ENCODE measurements around the gene IL1R2.
"Not testable (repeated sequence)": the region's sequence is repeated elsewhere in the genome, so short reads cannot be mapped to it uniquely, and the experiment has no call there.

Gene IL1R2

GRCh38 chr2:102000813-102001766, 9.3 kb downstream of the IL1R2 start:
- H3K4me3 ChIP-seq (ENCODE audit: low read length), result peak overlapping the region; percentile 43
- peaks cover 72% of the 10 kb centered on the region for H3K4me1 ChIP-seq (ENCODE audit: low read length)
- H3K9me3 ChIP-seq (ENCODE audit: insufficient read depth, low read length), result no peaks in the 10 kb centered on the region
- H2AFZ ChIP-seq (ENCODE audit: low read depth, low read length), result peak overlapping the region; percentile 70
- TF ChIP-seq EZH2phosphoT487 (IDR thresholded peaks at IDR 0.05; ENCODE audit: low read depth), result no peak
- no peak for TF ChIP-seq CTCF (IDR thresholded peaks at IDR 0.05; ENCODE audit: low read depth, low read length)
- H3K27ac ChIP-seq (ENCODE audit: low read length), result peak overlapping the region; percentile 97
- H3K27me3 ChIP-seq (ENCODE audit: low read depth, low read length), result no peaks in the 10 kb centered on the region
- H3K9ac ChIP-seq (ENCODE audit: low read length), result peak overlapping the region; percentile 64
- H3K79me2 ChIP-seq (ENCODE audit: low read length), result peaks cover 11% of the 10 kb centered on the region
- H3K4me2 ChIP-seq (ENCODE audit: low read length), result peak overlapping the region; percentile 71
- no peaks in the 10 kb centered on the region for H4K20me1 ChIP-seq (ENCODE audit: insufficient read depth, low read length)
- H3K36me3 ChIP-seq (replicated peaks; ENCODE audit: low read depth, low read length), result no peaks in the 10 kb centered on the region

DNA sequence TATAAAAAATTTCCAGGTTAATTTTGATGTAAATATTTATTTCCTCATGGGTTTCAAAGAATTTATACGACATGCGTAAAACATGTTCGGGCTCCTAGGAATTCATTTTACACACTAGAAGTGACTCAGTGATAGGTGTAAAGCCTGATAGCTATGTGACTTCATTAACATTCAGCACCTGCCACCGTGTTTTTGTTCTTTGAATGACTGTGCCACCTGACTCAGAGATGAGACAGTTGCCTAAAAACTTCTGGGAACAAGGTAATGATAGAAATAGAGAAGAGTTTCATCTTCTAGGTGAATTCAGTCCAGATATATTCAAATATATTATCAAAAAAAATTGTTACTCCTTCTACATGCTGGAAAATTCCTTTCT, 10.0 kb downstream of the IL1R2 start:
- peaks cover 79% of the 10 kb centered on the region for H3K4me1 ChIP-seq (ENCODE audit: low read length)
- peaks cover 11% of the 10 kb centered on the region for H3K79me2 ChIP-seq (ENCODE audit: low read length)
- no peaks in the 10 kb centered on the region for H3K27me3 ChIP-seq (ENCODE audit: low read depth, low read length)

GRCh38 chr2:102002228-102002627, 10.5 kb downstream of the IL1R2 start:
- Histone ChIP-seq H3K9ac (ENCODE audit: low read length) (peak overlapping the region; percentile 55; the same call in 1 of the 2 replicates), H4K20me1 (ENCODE audit: insufficient read depth, low read length) (no peaks in the 10 kb centered on the region), H3K4me3 (ENCODE audit: low read length) (peak overlapping the region; percentile 43), H2AFZ (ENCODE audit: low read depth, low read length) (no peak overlapping the region), H3K27ac (ENCODE audit: low read length) (peak overlapping the region; percentile 97), H3K4me2 (ENCODE audit: low read length) (peak overlapping the region; percentile 71), H3K36me3 (replicated peaks; ENCODE audit: low read depth, low read length) (no peaks in the 10 kb centered on the region), H3K4me1 (ENCODE audit: low read length) (peaks cover 82% of the 10 kb centered on the region), H3K27me3 (ENCODE audit: low read depth, low read length) (no peaks in the 10 kb centered on the region), H3K79me2 (ENCODE audit: low read length) (peaks cover 11% of the 10 kb centered on the region), H3K9me3 (ENCODE audit: insufficient read depth, low read length) (no peaks in the 10 kb centered on the region)
- no peak for TF ChIP-seq EZH2phosphoT487 (IDR thresholded peaks at IDR 0.05; ENCODE audit: low read depth)
- no peak for TF ChIP-seq CTCF (IDR thresholded peaks at IDR 0.05; ENCODE audit: low read depth, low read length)

More for the DNA sequence above, 10.0 kb downstream of the IL1R2 start:
- Histone ChIP-seq H3K4me2 (ENCODE audit: low read length) (peak overlapping the region; percentile 71), H3K27ac (ENCODE audit: low read length) (peak overlapping the region; percentile 97), H4K20me1 (ENCODE audit: insufficient read depth, low read length) (no peaks in the 10 kb centered on the region), H3K9me3 (ENCODE audit: insufficient read depth, low read length) (no peaks in the 10 kb centered on the region), H2AFZ (ENCODE audit: low read depth, low read length) (no peak overlapping the region; the same call in 1 of the 2 replicates), H3K9ac (ENCODE audit: low read length) (peak overlapping the region; percentile 64), H3K36me3 (replicated peaks; ENCODE audit: low read depth, low read length) (no peaks in the 10 kb centered on the region), H3K4me3 (ENCODE audit: low read length) (peak overlapping the region; percentile 43)
- no peak for TF ChIP-seq EZH2phosphoT487 (IDR thresholded peaks at IDR 0.05; ENCODE audit: low read depth)
- no peak for TF ChIP-seq CTCF (IDR thresholded peaks at IDR 0.05; ENCODE audit: low read depth, low read length)

- H4K20me1 ChIP-seq (ENCODE audit: insufficient read depth, low read length), result not testable (repeated sequence)
Observed at GRCh38 chr2:102002909-102003308, 11.1 kb downstream of the IL1R2 start.

More at GRCh38 chr2:102002909-102003308, 11.1 kb downstream of the IL1R2 start:
- not testable (repeated sequence) for H3K9ac ChIP-seq (ENCODE audit: low read length); H3K27ac ChIP-seq (ENCODE audit: low read length); H3K27me3 ChIP-seq (ENCODE audit: low read depth, low read length); H2AFZ ChIP-seq (ENCODE audit: low read depth, low read length); H3K9me3 ChIP-seq (ENCODE audit: insufficient read depth, low read length); H3K36me3 ChIP-seq (replicated peaks; ENCODE audit: low read depth, low read length); H3K4me3 ChIP-seq (ENCODE audit: low read length); H3K4me2 ChIP-seq (ENCODE audit: low read length)
- H3K4me1 ChIP-seq (ENCODE audit: low read length), result peaks cover 82% of the 10 kb centered on the region
- peaks cover 11% of the 10 kb centered on the region for H3K79me2 ChIP-seq (ENCODE audit: low read length)
